DMS114 treated with DMSO at 0.1 percent for 48 hours (cell line): ENCODE measurements around the gene ZNF423.

ENCODE experiments used
- DNase-seq: peaks from one replicate; lab custom pipeline; 2025; ENCODE audit not compliant: unreplicated experiment; lab: John Stamatoyannopoulos, UW

ZNF423 gene

GRCh38 chr16:49488336-49488735 is 367.6 kb downstream of the ZNF423 start:
- no peak for DNase-seq

DNA sequence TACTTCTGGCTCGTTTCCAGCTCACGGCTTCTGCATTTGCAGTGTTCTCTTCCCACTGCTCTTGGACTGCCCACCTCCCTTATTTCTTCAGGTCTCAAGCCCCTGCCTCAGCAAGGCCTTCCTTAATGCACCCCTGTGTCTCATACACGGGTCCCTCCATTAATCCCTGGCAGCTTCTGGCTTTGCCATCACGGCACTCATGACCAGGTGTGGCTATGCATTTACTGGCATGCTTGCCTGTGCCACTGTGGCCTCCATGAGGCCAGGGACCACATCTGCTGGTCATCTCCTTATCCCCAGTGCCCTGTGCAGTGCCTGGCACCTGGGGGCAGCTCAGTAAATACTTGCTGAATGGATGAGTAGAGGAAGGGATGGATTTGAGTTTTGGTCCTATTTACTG is 368.2 kb downstream of the ZNF423 start:
- DNase-seq: no peak

- no peak for DNase-seq
These were observed 369.5 kb downstream of the ZNF423 start for GRCh38 chr16:49486400-49486799.

GRCh38 chr16:49485663-49486062 is 370.2 kb downstream of the ZNF423 start:
- DNase-seq: no peak

- DNase-seq: no peak
These were observed 371.0 kb downstream of the ZNF423 start for GRCh38 chr16:49484936-49485335.

DNA sequence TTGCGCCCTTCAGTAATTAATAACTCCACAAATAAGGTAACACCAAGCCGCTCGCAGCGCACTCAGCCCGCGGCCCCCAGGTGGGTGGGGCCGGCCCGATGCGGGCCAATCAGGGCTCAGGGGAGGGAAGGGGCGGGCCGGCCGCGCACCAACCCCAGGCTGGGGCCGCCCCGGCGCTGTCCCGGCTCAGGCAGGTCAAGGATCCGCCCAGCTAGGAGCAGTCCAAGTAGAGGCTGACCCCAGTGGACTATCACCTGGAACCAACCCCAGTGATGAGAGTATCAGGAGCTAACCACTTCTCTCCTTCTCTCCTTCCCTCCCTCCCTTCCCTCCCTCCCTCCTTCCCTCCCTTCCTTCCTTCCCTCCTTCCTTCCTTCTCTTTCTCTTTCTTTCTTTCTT is 371.5 kb downstream of the ZNF423 start:
- DNase-seq: no peak

- DNase-seq: no peak
These were observed 372.1 kb downstream of the ZNF423 start for GRCh38 chr16:49483651-49484450.

GRCh38 chr16:49483251-49483650 is 372.7 kb downstream of the ZNF423 start:
- DNase-seq: no peak

DNA sequence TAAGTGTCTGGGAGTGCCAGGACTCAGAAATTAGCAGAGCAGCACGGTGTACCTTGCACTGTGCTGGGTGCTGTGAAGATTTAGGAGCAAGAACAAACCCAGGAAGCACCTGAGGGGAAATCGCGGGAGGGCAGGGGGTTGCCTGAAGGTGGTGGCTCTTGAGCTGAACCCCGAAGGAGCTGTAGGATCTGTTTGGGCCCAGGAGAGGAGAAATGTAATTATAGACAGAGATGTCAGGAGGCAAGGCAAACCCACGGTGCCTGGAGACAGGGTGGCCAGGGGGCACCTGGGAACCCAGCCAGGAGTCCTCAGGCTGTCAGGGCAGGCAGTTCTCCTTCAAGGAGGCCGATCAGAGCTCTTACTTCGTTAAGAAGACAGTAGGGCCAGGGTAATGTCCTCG is 373.2 kb downstream of the ZNF423 start:
- DNase-seq: no peak

DNA sequence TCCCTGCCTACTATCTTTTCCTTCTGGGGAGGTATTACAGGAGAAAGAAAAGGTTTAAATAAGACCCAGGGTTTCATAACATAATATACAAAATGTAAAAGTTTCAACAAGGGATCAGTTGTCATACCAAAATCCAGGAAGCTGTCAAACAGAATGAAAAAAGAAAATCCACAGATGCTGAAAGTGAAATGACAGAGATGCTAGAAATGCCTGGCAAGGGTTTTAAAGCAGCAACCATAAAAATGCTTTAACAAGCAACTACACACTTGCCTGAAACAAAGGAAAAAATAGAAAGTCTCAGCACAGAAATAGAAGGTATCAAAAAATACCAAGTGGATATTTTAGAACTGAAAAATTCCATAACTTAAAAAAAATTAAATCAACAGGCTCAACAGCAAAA is 377.3 kb downstream of the ZNF423 start:
- DNase-seq: no peak

- no peak for DNase-seq
These were observed 377.8 kb downstream of the ZNF423 start for GRCh38 chr16:49478107-49478506.

DNA sequence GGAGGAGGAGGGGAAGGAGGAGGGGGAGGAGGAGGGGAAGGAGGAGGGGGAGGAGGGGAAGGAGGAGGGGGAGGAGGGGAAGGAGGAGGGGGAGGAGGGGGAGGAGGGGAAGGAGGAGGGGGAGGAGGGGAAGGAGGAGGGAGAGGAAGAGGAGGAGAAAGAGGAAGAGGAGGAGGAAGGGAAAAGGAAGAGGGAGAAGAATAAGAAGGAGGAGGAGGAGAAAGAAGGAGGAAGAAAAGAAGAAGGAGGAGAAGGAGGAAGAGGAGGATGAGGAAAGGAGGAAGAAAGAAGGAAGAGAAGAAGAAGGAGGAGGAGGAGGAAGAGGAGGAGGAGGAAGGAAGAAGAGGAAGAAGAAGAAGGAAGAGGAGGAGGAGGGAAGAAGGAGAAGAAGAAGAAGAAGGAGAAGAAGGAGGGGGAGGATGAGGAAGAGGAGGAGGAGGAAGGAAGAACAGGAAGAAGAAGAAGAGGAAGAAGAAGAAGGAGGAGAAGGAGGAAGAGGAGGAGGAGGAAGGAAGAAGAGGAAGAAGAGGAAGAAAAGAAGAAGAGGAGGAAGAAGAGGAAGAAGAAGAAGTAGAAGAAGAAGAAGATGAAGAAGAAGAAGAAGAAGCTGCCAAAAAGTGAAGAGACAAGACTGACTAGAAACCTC is 378.5 kb downstream of the ZNF423 start:
- no peak for DNase-seq

DNA sequence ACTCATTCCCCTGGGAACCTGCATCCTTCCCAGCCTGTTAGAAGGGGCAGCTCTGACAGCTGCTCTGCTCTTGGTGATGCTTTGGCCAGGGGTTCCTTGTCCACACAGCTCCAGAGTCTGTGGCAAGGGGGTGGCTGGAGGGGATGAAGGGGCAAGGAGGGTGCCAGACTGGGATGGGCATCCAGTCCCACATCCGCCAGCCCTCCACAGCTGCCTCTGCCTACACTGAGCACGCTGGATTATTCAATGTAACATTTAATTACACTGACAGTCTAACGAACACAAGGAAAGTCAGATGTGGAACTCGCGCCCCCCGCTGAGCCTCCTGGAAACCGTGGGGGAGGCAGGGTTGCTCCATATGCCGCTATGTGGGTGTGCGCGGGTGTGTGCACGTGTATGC is 381.2 kb downstream of the ZNF423 start:
- no peak for DNase-seq

DNA sequence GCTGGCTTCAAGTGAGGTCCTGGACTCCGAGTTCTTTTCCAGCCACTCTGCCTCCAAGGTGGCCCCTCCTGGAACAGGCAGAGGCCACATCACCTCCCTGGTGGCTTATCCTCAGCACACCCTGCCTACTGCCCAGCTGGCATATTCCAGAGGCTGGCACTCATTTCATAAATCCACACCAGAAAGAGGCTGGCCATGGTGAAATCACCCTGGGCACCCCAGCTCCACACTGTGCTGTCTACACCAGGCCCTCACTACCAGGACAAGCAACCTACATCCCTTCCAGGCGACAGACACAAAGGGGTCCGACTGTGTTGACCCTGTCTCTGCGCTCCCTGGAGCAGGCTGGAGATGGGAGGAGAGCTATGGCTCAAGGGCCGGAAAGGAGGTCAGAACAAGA is 382.1 kb downstream of the ZNF423 start:
- no peak for DNase-seq

DNA sequence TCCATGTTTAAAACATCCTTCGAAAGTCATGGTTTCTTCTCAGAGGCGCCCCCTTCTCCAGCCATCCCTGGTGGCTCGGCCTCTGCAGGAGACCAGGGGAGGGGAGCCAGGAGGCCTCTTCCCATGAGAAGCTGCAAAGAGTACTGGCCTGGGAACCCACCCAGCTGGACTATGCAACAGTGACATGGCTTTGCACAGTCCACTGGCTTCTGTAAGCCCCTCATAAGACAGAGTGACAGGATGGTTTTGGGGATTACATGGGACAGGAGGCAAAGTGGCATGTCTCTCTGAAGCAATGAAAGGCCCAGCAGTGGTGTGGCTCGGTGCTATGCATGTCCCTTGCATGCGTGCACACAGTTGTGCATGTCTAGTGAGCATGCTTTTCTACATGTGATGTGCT is 382.8 kb downstream of the ZNF423 start:
- DNase-seq: no peak

DNA sequence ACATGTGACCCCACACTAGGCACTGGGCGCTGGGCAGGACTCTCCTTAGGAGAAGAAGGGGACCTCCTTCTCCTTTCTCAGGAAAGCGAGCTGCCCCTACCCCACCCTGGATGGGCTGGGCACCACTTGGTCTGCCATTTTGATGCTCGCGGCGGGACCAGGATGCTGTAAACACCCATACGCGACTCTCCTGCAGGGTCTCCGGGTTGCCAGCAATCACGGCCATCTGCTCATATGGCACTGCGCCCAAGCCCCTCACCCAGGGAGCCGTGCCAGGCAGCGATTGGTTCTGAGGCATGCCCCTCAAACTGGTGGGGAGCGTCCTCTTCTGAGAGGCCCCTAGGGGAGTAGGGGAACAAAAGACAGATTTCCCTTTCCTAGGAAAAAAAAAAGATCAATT is 383.3 kb downstream of the ZNF423 start:
- no peak for DNase-seq

DNA sequence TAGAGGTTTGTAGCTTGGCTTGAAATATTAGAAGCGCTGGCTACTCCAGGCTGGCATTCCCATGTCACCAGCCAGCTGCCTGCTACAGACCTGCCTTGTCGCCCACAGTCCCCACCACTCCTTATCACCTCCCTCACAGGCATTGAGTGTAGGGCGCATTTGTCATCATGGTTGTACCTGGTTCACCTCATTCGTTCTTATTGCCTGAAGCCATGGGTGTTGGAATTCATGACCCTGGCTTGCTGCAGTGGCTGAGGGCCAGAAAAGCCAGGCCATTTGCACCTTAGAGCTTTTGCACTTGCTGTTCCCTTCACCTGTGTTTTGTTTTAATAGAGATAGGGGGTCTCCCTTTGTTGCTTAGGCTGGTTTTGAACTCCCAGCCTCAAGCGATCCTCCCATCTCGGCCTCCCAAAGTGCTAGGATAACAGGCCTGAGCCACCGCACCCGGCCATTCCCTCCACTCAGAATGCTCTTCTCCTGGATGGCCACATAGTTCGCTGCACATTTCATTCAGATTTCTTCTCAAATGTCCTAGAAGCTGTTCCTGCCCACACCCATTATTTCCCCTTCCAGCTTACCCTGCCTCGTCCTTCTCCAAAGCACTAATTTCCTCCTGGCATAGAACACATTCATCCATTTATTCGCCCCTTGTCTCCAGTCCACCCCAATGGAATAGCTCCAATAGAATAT is 384.7 kb downstream of the ZNF423 start:
- DNase-seq: no peak

- DNase-seq: no peak
These were observed 385.4 kb downstream of the ZNF423 start for GRCh38 chr16:49470513-49470991.

- DNase-seq: no peak
These were observed 385.9 kb downstream of the ZNF423 start for GRCh38 chr16:49469930-49470451.

GRCh38 chr16:49469311-49469670 is 386.6 kb downstream of the ZNF423 start:
- no peak for DNase-seq

DNA sequence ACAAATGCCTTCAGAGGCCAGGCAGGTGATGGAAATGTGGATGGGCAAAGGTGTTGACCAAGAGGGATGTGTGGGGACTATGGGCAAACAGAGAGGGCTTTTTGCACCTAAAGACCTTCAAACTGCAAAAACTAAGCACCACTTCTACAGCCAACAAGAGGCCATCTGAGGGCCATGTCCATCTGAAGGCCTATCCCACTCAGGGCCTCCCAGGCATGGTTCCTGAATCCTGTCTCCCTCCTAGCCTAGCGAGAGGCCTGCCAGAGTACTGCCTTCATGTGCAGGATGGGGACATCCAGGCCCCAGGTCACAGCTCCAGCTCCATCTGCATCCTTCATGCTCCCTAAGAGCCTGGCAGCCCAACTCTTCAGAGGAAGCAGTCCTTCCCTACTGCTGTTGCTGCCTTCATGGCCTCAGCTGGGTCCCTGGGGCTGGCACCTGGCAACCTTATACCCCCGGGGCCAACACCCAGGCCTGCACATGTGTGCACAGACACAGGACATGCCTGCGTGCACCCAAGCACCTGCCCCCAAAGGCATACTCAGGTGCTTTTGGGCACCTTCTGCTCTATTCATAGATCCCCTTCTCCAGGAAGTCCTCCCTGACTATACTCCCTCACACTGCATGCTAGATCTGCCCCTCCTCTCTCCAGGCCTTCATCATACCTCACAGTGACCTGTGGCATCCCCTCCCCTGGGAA is 387.2 kb downstream of the ZNF423 start:
- no peak for DNase-seq
